NCI-H2107 (cell line): Measurements from ENCODE around the gene IQCF5.
"Not testable (repeated sequence)": the region's sequence is repeated elsewhere in the genome, so short reads cannot be mapped to it uniquely, and the experiment has no call there.

ENCODE experiments used
- DNase-seq: peaks from one replicate; lab custom pipeline; 2025; lab: John Stamatoyannopoulos, UW

The IQCF5 gene

GRCh38 chr3:51875501-51875900 lies at the start of gene IQCF5:
TSS of gene IQCF5 (minus strand) at chr3:51875601. CDS start at chr3:51875531, 70 bp downstream.
- no peak for DNase-seq

- no peak for DNase-seq
Measured at GRCh38 chr3:51921081-51921578, 45.7 kb upstream of the IQCF5 start.

DNA sequence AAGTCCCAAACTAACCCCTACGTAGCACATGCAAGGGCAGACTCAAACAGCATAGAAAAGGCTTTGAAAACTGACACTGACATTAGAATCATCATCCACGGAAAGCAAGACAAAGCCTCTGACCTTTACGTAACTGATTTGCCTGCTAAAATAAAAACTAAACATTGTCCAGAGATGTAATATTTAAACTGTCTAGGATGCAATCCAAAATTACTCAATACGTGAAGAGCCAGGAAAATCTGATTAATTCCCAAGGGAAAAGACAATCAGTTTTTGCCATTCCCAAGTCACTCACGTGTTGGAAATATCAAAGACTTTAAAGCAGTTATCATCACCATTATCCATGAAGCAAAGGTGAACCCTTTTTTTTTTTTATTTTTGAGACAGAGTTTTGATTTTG lies 41.0 kb upstream of the IQCF5 start:
- no peak for DNase-seq

GRCh38 chr3:51908026-51908425 lies 32.6 kb upstream of the IQCF5 start:
- DNase-seq = no peak

DNA sequence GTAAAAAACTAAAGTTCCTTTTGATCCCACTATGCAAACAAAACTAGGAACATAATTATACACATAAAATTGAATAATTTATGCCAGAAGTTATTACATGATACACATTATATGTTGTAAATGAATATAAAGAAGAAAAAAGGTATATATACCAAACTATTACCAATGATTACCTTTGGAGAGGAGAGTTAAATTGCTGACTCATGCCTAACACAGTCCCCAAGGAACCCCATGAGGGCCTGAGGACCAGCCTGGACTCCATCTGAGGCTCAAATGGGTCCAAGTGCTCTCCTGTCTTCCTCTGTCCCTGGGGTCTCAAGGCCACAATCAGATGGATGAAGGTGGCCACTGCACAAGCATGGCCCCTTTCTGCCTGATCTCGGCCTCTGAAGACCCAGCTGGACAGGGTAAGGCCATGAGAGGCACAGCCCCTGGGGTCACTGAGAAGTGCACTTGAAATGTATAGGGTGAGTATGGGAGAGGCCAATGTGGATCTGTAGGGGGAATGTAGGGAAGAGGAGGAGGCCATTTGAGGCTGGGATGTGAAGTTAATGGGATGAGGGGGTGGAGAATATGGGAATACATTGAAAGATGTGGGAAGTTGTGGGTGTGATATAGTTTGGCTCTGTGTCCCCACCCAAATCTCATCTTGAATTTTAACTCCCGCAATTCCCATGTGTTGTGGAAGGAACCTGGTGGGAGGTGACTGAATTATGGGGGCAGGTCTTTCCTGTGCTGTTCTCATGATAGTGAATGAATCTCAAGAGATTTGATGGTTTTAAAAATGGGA lies 28.8 kb upstream of the IQCF5 start:
- no peak for DNase-seq

GRCh38 chr3:51902361-51902760 lies 27.0 kb upstream of the IQCF5 start:
- DNase-seq = not testable (repeated sequence)

- not testable (repeated sequence) for DNase-seq
Measured at GRCh38 chr3:51900043-51900442, 24.6 kb upstream of the IQCF5 start.

DNA sequence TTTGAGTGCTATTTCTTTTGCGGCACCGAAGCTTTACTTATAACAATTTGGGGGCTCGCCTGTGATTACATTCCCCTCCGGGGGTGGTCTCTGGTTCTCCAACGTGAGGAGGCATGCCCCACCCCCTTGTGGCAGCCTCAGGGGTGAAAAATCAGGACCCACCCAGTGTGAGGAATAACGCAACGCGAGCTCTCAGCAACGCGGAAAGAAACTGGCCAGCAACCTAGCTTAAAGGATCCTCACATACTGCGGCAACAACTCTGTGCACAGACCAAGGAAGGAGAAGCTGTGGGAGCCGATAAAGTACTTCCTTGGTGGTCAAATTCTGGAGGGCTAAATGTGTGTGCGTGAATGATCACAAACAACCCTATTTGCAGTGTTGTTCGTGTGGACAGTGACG lies 22.0 kb upstream of the IQCF5 start:
- no peak for DNase-seq

DNA sequence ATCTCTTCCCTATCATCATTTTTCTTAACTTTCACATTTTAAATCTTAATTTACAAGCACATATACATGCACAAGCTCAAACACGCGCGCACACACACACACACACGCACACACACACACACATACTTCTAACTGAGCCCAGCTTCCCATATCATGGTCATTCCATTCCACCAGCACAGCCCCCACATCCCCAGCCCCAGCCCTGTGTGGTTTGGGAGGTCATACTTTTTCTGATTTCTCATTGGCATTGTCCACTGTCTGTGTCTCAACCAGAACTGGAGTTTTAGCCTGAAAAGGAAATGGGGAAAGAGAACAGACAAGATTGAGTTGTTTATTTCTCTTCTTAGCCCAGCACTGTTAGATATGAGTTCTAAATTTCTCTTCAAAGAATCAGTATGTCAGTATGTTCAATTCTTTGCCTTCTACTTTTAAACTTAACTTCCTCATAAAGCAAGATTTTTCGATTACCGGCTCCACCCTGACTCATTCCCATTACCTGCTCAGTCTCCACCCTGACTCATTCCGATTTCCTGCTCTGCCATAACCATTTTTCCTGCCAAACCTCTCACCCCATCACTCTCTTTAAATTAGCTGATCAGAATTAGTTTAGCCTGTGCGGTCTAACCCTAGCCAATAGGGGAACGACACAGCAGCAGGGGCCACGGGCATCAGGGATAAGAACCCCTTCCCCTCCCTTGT lies 21.4 kb upstream of the IQCF5 start:
- DNase-seq = no peak

DNA sequence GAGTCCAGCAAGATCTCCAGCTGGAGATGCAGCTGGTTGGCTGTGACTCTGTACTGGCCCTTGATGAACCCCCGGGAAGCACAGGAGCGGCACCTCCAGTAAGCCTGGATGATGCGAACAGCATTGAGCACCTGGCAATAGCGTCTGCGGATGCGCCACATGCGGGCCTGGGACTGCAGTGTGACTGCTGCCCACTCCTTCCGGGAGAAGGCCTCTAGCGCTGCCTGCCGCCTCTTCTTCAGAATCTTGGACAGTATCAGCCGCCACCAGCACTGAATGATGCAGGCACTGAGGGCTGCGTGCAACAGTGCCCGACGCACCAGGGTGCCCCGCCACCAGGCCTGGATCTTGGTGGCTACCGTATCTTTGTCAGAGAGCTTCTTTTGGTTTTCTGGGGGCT lies 19.5 kb upstream of the IQCF5 start:
- DNase-seq = no peak

- DNase-seq = no peak
Measured at GRCh38 chr3:51894391-51894790, 19.0 kb upstream of the IQCF5 start.

- DNase-seq = no peak
Measured at GRCh38 chr3:51891242-51892039, 16.0 kb upstream of the IQCF5 start.

DNA sequence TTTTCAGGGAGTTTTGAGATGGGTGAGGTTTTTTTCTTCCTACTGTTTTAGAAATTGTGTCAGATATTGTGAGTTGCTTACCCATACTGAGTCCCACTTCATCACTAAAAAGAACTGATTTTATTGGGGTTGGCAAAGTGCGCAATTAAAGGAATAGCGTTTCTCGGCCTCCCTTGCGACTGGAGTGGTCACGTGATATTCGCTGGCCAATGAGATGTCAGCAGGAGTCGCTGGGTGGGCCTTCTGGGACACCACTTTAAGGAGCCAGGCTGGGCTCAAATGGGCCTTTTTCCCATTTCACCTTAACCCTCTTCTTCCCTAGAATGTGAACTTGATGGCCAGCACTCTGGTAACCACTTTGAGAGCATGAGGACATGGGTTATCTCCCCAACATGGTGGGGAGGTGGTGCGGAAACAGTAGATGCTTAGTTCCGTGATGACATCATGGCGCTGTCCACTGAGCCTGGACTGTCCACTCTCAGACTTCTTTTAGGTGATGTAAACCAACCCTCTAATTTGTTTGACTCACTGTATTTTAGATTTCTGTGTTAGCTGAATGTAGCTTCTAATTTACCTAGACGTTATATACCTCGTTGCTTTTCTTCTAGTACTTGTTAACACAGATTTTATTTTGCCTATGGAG lies 13.2 kb upstream of the IQCF5 start:
- no peak for DNase-seq

DNA sequence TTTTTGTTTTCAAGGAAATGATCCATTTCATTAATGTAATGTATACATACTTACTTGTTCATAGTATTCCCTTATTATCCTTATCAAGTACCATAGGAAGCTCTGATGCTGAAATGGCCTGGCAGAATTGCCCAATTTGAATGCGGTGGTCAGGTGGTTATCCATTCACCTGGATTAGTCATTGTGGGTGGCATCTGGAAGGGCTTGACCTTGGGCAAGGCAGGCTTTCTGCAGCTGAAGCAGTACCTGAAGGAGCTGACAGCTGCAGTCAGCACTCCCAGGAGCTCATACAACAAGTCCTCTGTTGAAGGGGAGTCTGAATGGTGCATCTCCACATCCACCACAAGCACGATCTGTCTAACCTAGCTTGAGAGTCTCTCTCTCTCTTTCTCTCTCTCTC lies 12.2 kb upstream of the IQCF5 start:
- no peak for DNase-seq

DNA sequence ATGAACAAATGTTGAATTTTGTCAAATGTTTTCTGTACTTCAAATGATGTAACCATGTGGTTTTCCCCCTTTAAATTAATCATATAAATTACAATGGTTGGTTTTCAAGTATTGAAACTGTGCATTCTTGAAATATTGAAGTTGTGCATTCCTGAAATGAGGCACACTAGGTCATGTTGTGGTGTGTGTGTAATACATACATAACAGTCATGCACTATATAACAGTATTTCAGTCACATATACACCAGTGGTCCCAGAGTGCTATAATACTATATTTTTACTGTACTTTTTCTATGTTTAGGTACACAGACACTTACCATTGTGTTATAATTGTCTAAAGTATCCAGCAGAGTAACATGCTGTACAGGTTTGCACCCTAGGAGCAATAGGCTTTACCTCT lies 11.0 kb upstream of the IQCF5 start:
- no peak for DNase-seq

GRCh38 chr3:51879937-51880336 lies 4.5 kb upstream of the IQCF5 start:
- no peak for DNase-seq

GRCh38 chr3:51876186-51876585 lies 785 bp upstream of the IQCF5 start:
- DNase-seq = no peak

GRCh38 chr3:51874889-51875288 lies 512 bp downstream of the IQCF5 start:
- no peak for DNase-seq

DNA sequence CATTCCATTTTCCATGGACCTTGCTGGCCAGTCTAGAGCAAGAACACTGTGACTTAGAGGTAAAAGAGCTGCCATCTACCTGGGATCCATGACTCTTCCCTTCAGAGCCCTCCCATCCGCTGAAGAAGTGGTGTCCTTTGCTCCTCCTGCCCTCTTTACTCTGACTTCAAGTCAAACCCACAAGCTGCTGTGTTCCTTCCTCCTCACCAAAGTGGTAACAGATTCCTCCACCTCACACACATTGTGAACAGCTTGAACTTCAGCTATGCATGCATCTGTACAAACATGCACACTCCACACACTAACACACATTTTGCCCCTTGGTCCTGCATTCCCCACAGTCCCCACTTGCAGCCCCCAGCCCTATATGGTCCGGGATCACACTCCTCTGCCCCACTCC lies 990 bp downstream of the IQCF5 start:
- no peak for DNase-seq

DNA sequence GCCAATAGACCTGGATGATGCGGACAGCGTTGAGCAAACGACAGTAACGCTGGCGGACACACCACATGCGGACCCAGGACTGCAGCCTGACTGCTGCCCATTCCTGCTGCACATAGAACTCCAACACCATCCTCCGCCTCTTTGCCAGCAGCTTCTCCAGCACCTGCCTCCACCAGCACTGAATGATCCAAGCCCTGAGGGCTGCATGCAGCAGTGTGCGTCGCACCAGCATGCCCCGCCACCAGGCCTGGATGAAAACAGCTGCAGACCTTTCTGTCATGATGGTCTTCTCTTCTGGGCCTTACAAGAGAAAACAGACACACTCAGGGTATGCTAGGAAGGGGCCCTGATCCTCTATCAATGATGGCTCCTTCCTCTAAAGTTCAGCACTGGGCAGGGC lies 1.5 kb downstream of the IQCF5 start:
- DNase-seq = no peak

DNA sequence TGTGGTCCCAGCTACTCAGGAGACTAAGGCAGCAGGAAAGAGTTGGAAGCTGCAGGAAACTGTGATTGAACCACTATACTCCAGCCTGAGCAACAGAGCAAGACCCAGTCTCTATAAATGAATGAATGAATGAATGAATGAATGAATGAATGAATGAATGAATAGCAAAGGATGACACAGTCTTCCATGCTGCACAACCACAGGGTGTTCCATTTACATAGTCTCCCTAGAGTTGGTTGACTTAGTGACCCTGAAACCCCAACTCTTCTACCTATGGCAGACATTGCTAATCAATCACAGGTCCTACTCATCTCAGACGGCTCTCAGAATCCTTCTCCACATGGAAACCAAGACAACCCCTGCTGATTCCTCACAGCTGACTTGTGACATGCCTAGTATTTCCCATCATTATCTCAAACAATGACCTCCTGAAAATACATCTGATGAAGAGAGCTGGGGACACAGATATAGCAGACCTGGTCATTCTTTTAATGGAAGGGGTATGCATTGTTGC lies 2.1 kb downstream of the IQCF5 start:
- DNase-seq = no peak

- DNase-seq = no peak
Measured at GRCh38 chr3:51869304-51869703, 6.1 kb downstream of the IQCF5 start.
